Endothelial cell of umbilical vein (primary cell): ENCODE data around the gene CEP164.

Experiments used
- EZH2 ChIP-seq: IDR thresholded peaks from 2 replicates; pipeline ENCODE4 v1.6.1; 2012; ENCODE audit warnings: borderline replicate concordance, low read depth, mild to moderate bottlenecking, moderate library complexity, low read length, inconsistent platforms; ENCODE audit not compliant: severe bottlenecking
- MAX ChIP-seq: IDR thresholded peaks from 2 replicates; pipeline ENCODE4 v1.6.1; 2011; ENCODE audit not compliant: insufficient read depth, insufficient read length

GRCh38 chr11:117314840-117315239 is 12.8 kb upstream of the CEP164 start:
- TF ChIP-seq MAX (no peak), EZH2 (no peak)
